GM12878 (cell line): Measurements from ENCODE around the gene MBD5. TPM values are rescaled to one million over a fixed set of nuclear protein-coding genes. Genes with fewer than 3 reads are reported as not detected.

Source experiments
- ATAC-seq: fragments of 200-7000 bp; cut with Tn5 transposase; 3 replicates; pipeline ENCODE4 v1.9.1; 2020; ENCODE audit warnings: mild to moderate bottlenecking, moderate library complexity
- BruUV-seq: library from RNA; stranded (reverse); fragments of 400-500 nt; replicated peaks from 2 replicates; lab custom pipeline; 2021; lab: Mats Ljungman, UMichigan
- CTCF ChIA-PET: fragments of 300-600 bp; sonication (Branson Sonifier 250); formaldehyde crosslinking; extraction: SDS; loops from one replicate; lab custom pipeline; 2021; ENCODE audit warnings: inconsistent platforms; lab: Yijun Ruan, JAX
- POLR2A ChIA-PET: fragments of 350-600 bp; formaldehyde crosslinking; extraction: SDS; loops from one replicate; lab custom pipeline; 2021; ENCODE audit warnings: inconsistent platforms; lab: Charles Lee
- RAD21 ChIA-PET: fragments of 300-600 bp; sonication (Branson Sonifier 250); formaldehyde crosslinking; loops from one replicate; lab custom pipeline; 2023; ENCODE audit warnings: antibody characterized with exemption; ENCODE audit not compliant: unreplicated experiment; lab: Charles Lee
- SMC1A ChIA-PET: fragments of 300-600 bp; sonication (Branson Sonifier 250); formaldehyde crosslinking; loops from one replicate; lab custom pipeline; 2023; ENCODE audit not compliant: unreplicated experiment, uncharacterized antibody; lab: Charles Lee
- DNase-seq: peaks from one replicate; pipeline ENCODE4 v3.0.0-alpha.2; 2011; ENCODE audit warnings: low read depth, low spot score
- FAIRE-seq: peaks from 3 replicates; lab custom pipeline; 2011; peaks lifted over from hg19 to GRCh38; lab: Jason Lieb, UNC
- H2AFZ ChIP-seq: 2 replicates; pipeline ENCODE4 v1.6.0; 2011; ENCODE audit warnings: low read depth, low read length, control low read depth; ENCODE audit not compliant: control insufficient read depth
- H3K27ac ChIP-seq: 2 replicates; pipeline ENCODE4 v1.5.1; 2011; ENCODE audit warnings: control low read depth; ENCODE audit not compliant: control insufficient read depth, insufficient read depth
- H3K27me3 ChIP-seq, 2 experiments: replicated peaks in 1 of 2; 2 replicates each; pipeline versions ENCODE4 v1.6.0 to v1.6.1; 2011; ENCODE audit warnings: low read length in 1 of 2; ENCODE audit not compliant: control insufficient read depth in 2 of 2, insufficient read depth in 2 of 2
- H3K36me3 ChIP-seq, 2 experiments: 2 replicates each; pipeline ENCODE4 v1.5.1; 2011; ENCODE audit warnings: low read length in 1 of 2; ENCODE audit not compliant: control insufficient read depth in 2 of 2, insufficient read depth in 2 of 2
- H3K4me1 ChIP-seq: 2 replicates; pipeline ENCODE4 v1.6.1; 2011; ENCODE audit warnings: mild to moderate bottlenecking, low read length, moderate library complexity, mixed read lengths; ENCODE audit not compliant: control insufficient read depth, insufficient read depth
- H3K4me2 ChIP-seq: 2 replicates; pipeline ENCODE4 v1.6.0; 2011; ENCODE audit warnings: control low read depth; ENCODE audit not compliant: control insufficient read depth, insufficient read depth
- H3K4me3 ChIP-seq: fragments of 200-600 bp; sonication (generic); 2 replicates; pipeline ENCODE4 v1.5.1; 2016
- H3K79me2 ChIP-seq: 2 replicates; pipeline ENCODE4 v1.6.0; 2011; ENCODE audit warnings: low read length; ENCODE audit not compliant: control insufficient read depth, insufficient read depth
- H3K9ac ChIP-seq: 2 replicates; pipeline ENCODE4 v1.8.0; 2011; ENCODE audit warnings: low read length, control low read depth, mixed read lengths; ENCODE audit not compliant: control insufficient read depth, insufficient read depth
- H3K9me3 ChIP-seq: replicated peaks from 3 replicates; pipeline ENCODE4 v1.5.1; 2011; ENCODE audit warnings: mild to moderate bottlenecking, low read length; ENCODE audit not compliant: control insufficient read depth, insufficient read depth
- H4K20me1 ChIP-seq: 2 replicates; pipeline ENCODE4 v1.6.0; 2011; ENCODE audit not compliant: control insufficient read depth, insufficient read depth
- PKNOX1 ChIP-seq: fragments of 450-650 bp; IDR thresholded peaks from 2 replicates; pipeline ENCODE4 v1.6.1; 2016; ENCODE audit warnings: mild to moderate bottlenecking
- POLR2A ChIP-seq: IDR thresholded peaks from 2 replicates; pipeline ENCODE4 v1.6.1; 2011; ENCODE audit warnings: low read depth, mild to moderate bottlenecking, low read length
- PRDM15 ChIP-seq: fragments of 450-650 bp; formaldehyde crosslinking; IDR thresholded peaks from 2 replicates; pipeline ENCODE4 v1.4.0; 2020; ENCODE audit warnings: mild to moderate bottlenecking, moderate library complexity
- RBBP5 ChIP-seq: fragments of 200-600 bp; sonication (generic); conservative IDR thresholded peaks from 2 replicates; pipeline ENCODE4 v1.6.1; 2016
- RELB ChIP-seq: fragments of 450-650 bp; IDR thresholded peaks from 2 replicates; pipeline ENCODE4 v1.6.1; 2017; ENCODE audit warnings: low read depth, mild to moderate bottlenecking, moderate library complexity
- SKIL ChIP-seq: fragments of 450-650 bp; IDR thresholded peaks from 2 replicates; pipeline ENCODE4 v1.6.1; 2017; ENCODE audit warnings: mild to moderate bottlenecking, low read depth, inconsistent platforms; ENCODE audit not compliant: poor library complexity, severe bottlenecking
- SP1 ChIP-seq: IDR thresholded peaks from one replicate; pipeline ENCODE4 v1.6.1; 2011; ENCODE audit warnings: low read depth, low read length
- WGBS: methylation state at CpG from one replicate; pipeline ENCODE4 v1.1.6; 2016; ENCODE audit warnings: low lambda C conversion rate; ENCODE audit not compliant: insufficient replicate concordance, insufficient coverage; ENCODE audit errors: missing lambda C conversion rate; 5-methylcytosine and 5-hydroxymethylcytosine counted together
- in situ Hi-C: fragments of 300-500 bp; cut with MboI; formaldehyde crosslinking; loops from 9 replicates; pipeline ENCODE4 v1.14.3; 2018; ENCODE audit warnings: mixed read lengths
- intact Hi-C: fragments of 100-400 bp; cut with micrococcal nuclease; formaldehyde crosslinking; loops from one replicate; pipeline ENCODE4 v1.14.2; 2022; ENCODE audit not compliant: unreplicated experiment
- polyA plus RNA-seq, 11 experiments: library from polyadenylated mRNA; depleted of rRNA in 4 of 11; unstranded in 6 of 11; stranded (reverse) in 5 of 11; fragments of >200 nt; fragmentation: Nextera tagmentation in 4 of 11; fragmentation: Illumina TruSeq in 1 of 11; extraction: Ambion mirVana in 4 of 11; extraction: Trizol in 1 of 11; gene quantifications; 1 replicate in 1 of 11; 2 replicates in 10 of 11; pipeline versions ENCODE4 v1.2.1 to v1.2.3, GENCODE V29; 2011 to 2016; ENCODE audit warnings: inconsistent platforms in 2 of 11, missing spikeins in 2 of 11, low read depth in 1 of 11
- total RNA-seq, 4 experiments: library from RNA; depleted of rRNA in 3 of 4; stranded (reverse); fragments of >200 nt in 3 of 4; fragmentation: Illumina TruSeq in 1 of 4; extraction: Trizol in 1 of 4; gene quantifications; 2 replicates each; pipeline versions ENCODE4 v1.2.1 to v1.2.3, GENCODE V29; 2013 to 2021

MBD5 gene
- total and polyA plus RNA-seq, 10 of the 15 experiments (the other 5 are each of a cell fraction or from before 2014, with no cell fraction given) = 7.4 to 58.0 (median 21.2) TPM

GRCh38 chr2:148524519-148524919 lies 503.6 kb downstream of the MBD5 start:
- no peaks in the 10 kb centered on the region for H3K27me3 ChIP-seq
- DNase-seq = no peak
- peak; percentile 24; the same call in 1 of the 3 replicates for ATAC-seq
- H3K4me1 ChIP-seq = peaks cover 7% of the 10 kb centered on the region
- no peak overlapping the region for H3K9ac ChIP-seq
- H3K27ac ChIP-seq = no peak overlapping the region
- BruUV-seq = no TSS peak
- no peaks in the 10 kb centered on the region for H3K9me3 ChIP-seq
- POLR2A ChIA-PET = interaction anchor here (1.3 kb wide), 1 partner anchor 9 kb away, joined by 4 read pairs; no protein-coding TSS in a partner anchor
- no peaks in the 10 kb centered on the region for H3K36me3 ChIP-seq
- H3K4me2 ChIP-seq = no peak overlapping the region
- WGBS = 44% methylated on average over 1 of the region's 1 CpG
- RAD21 ChIA-PET = no interaction called here
- H2AFZ ChIP-seq = no peak overlapping the region
- no peak for FAIRE-seq
- TF ChIP-seq PKNOX1 (peak; percentile 29; the same call in 1 of the 2 replicates), POLR2A (no peak)
- no peaks in the 10 kb centered on the region for H3K79me2 ChIP-seq
- in situ Hi-C loops (no loop called here), intact Hi-C loops (no loop called here)
- no peaks in the 10 kb centered on the region for H4K20me1 ChIP-seq
- H3K4me3 ChIP-seq = no peak overlapping the region
- SMC1A ChIA-PET = interaction anchor here (0.7 to 1.2 kb wide), 6 partner anchors 9 to 423 kb away, joined by 3 to 4 read pairs (median 3); no protein-coding TSS in a partner anchor
- CTCF ChIA-PET = interaction anchor here (1.0 to 5.4 kb wide), 3 partner anchors 15 to 614 kb away, joined by 3 to 18 read pairs (median 6); no protein-coding TSS in a partner anchor

GRCh38 chr2:148525130-148525529 lies 504.2 kb downstream of the MBD5 start:
- Histone ChIP-seq H3K4me1 (peaks cover 7% of the 10 kb centered on the region), H3K4me2 (no peak overlapping the region), H3K27ac (no peak overlapping the region), H2AFZ (no peak overlapping the region), H3K36me3 (no peaks in the 10 kb centered on the region), H4K20me1 (no peaks in the 10 kb centered on the region), H3K9ac (no peak overlapping the region), H3K27me3 (no peaks in the 10 kb centered on the region), H3K4me3 (no peak overlapping the region), H3K79me2 (no peaks in the 10 kb centered on the region), H3K9me3 (no peaks in the 10 kb centered on the region)
- ChIA-PET CTCF (interaction anchor here (1.0 to 5.4 kb wide), 3 partner anchors 16 to 614 kb away, joined by 3 to 18 read pairs (median 6); no protein-coding TSS in a partner anchor), POLR2A (interaction anchor here (1.3 kb wide), 1 partner anchor 8 kb away, joined by 4 read pairs; no protein-coding TSS in a partner anchor), RAD21 (no interaction called here), SMC1A (interaction anchor here (0.7 to 1.2 kb wide), 4 partner anchors 8 to 424 kb away, joined by 3 to 4 read pairs (median 3); no protein-coding TSS in a partner anchor)
- ATAC-seq (no peak), FAIRE-seq (no peak), DNase-seq (no peak)
- intact Hi-C loops (no loop called here), in situ Hi-C loops (no loop called here)
- BruUV-seq = no TSS peak
- 95% methylated on average over 2 of the region's 2 CpGs for WGBS
- TF ChIP-seq RELB (no peak), PRDM15 (CRISPR knock-in tag) (no peak), SP1 (no peak), SKIL (no peak), RBBP5 (no peak)
